ENCODE results near the gene SCYGR4. TPM values are rescaled to one million over a fixed set of nuclear protein-coding genes. Genes with fewer than 3 reads are reported as not detected.
"Not testable (repeated sequence)": the region's sequence is repeated elsewhere in the genome, so short reads cannot be mapped to it uniquely, and the experiment has no call there.

SCYGR4 gene
- polyA plus RNA-seq, 1 experiment = not detected

- H3K4me3 ChIP-seq (ENCODE audit: low read depth, low read length) = no peak overlapping the region
- ChIA-PET CTCF (interaction anchor here (1.5 to 1.8 kb wide), 2 partner anchors 12 to 224 kb away, joined by 3 to 4 read pairs; no protein-coding TSS in a partner anchor), POLR2A (no interaction called here)
- no peak for DNase-seq (ENCODE audit: low read depth, low spot score)
- H3K27me3 ChIP-seq (ENCODE audit: control insufficient read depth, insufficient read depth, low read length) = peaks cover 3% of the 10 kb centered on the region
- no peaks in the 10 kb centered on the region for H3K9me3 ChIP-seq (ENCODE audit: control insufficient read depth, insufficient read depth, low read length)
- TF ChIP-seq CTCF (IDR thresholded peaks at IDR 0.05; ENCODE audit: low read depth, low read length) = no peak
- H3K27ac ChIP-seq (ENCODE audit: low read depth, low read length) = no peak overlapping the region
Observed at GRCh38 chr2:227661025-227661649, 43.8 kb downstream of the SCYGR4 start.

GRCh38 chr2:227661827-227662226 lies 44.5 kb downstream of the SCYGR4 start:
- H3K27ac ChIP-seq (ENCODE audit: low read depth, low read length) = no peak overlapping the region
- no peak for DNase-seq (ENCODE audit: low read depth, low spot score)
- ChIA-PET CTCF (interaction anchor here (1.8 kb wide), 1 partner anchor 104 kb away, joined by 9 read pairs; no protein-coding TSS in a partner anchor), POLR2A (no interaction called here)
- no peak overlapping the region for H3K4me3 ChIP-seq (ENCODE audit: low read depth, low read length)
- no peaks in the 10 kb centered on the region for H3K9me3 ChIP-seq (ENCODE audit: control insufficient read depth, insufficient read depth, low read length)
- TF ChIP-seq CTCF (IDR thresholded peaks at IDR 0.05; ENCODE audit: low read depth, low read length) = no peak
- H3K27me3 ChIP-seq (ENCODE audit: control insufficient read depth, insufficient read depth, low read length) = peaks cover 3% of the 10 kb centered on the region

GRCh38 chr2:227665189-227665940 lies 48.1 kb downstream of the SCYGR4 start:
- Histone ChIP-seq H3K9me3 (ENCODE audit: control insufficient read depth, insufficient read depth, low read length) (no peaks in the 10 kb centered on the region), H3K4me3 (ENCODE audit: low read depth, low read length) (no peak overlapping the region), H3K27me3 (ENCODE audit: control insufficient read depth, insufficient read depth, low read length) (peaks cover 3% of the 10 kb centered on the region), H3K27ac (ENCODE audit: low read depth, low read length) (no peak overlapping the region)
- POLR2A ChIA-PET = no interaction called here
- TF ChIP-seq CTCF (IDR thresholded peaks at IDR 0.05; ENCODE audit: low read depth, low read length) = no peak
- no peak for DNase-seq (ENCODE audit: low read depth, low spot score)
- CTCF ChIA-PET = no interaction called here

- DNase-seq (ENCODE audit: low read depth, low spot score); H3K27me3 ChIP-seq (ENCODE audit: control insufficient read depth, insufficient read depth, low read length); H3K9me3 ChIP-seq (ENCODE audit: control insufficient read depth, insufficient read depth, low read length); POLR2A ChIA-PET; H3K4me3 ChIP-seq (ENCODE audit: low read depth, low read length); H3K27ac ChIP-seq (ENCODE audit: low read depth, low read length): not testable (repeated sequence)
- CTCF ChIA-PET = interaction anchor here (0.6 kb wide), 1 partner anchor 1133 kb away, joined by 3 read pairs; no protein-coding TSS in a partner anchor
Observed at GRCh38 chr2:227666631-227667170, 49.4 kb downstream of the SCYGR4 start, which contains the start of gene SCYGR5. TSS of gene SCYGR5 (plus strand) at chr2:227666804. CDS start at chr2:227666804, 0 bp downstream.

Other genes starting within 250 kb of the SCYGR4 start
- 0.82 and 1.1 TPM in 2 replicates for gene TM4SF20, start 238.2 kb upstream of the SCYGR4 start, polyA plus RNA-seq (2011; rRNA removed)
- not detected in 2 replicates for gene SCYGR1, start 229.5 kb upstream of the SCYGR4 start, polyA plus RNA-seq (2011; rRNA removed)
- gene AGFG1, start 145.3 kb upstream of the SCYGR4 start, polyA plus RNA-seq (2011; rRNA removed) = 124 and 139 TPM in 2 replicates
- gene SCYGR2, start 18.6 kb upstream of the SCYGR4 start, polyA plus RNA-seq (2011; rRNA removed) = not detected in 2 replicates
- gene SCYGR3, start 2.7 kb upstream of the SCYGR4 start, polyA plus RNA-seq (2011; rRNA removed) = not detected in 2 replicates
- gene SCYGR5, start 49.3 kb downstream of the SCYGR4 start, polyA plus RNA-seq (2011; rRNA removed) = not detected in 2 replicates
- gene SLC19A3, start 100.5 kb downstream of the SCYGR4 start, polyA plus RNA-seq (2011; rRNA removed) = not detected in 2 replicates
- gene SCYGR6, start 107.3 kb downstream of the SCYGR4 start, polyA plus RNA-seq (2011; rRNA removed) = not detected in 2 replicates
- not detected in 2 replicates for gene SCYGR7, start 110.8 kb downstream of the SCYGR4 start, polyA plus RNA-seq (2011; rRNA removed)
- not detected in 2 replicates for gene SCYGR8, start 128.4 kb downstream of the SCYGR4 start, polyA plus RNA-seq (2011; rRNA removed)
- 0.11 TPM in 1 of 2 replicates, not detected in the other for gene CCL20, start 196.3 kb downstream of the SCYGR4 start, polyA plus RNA-seq (2011; rRNA removed)